ENCODE measurements around the gene RAB33A.

- TF ChIP-seq CTCF (conservative IDR thresholded peaks at IDR 0.05; ENCODE audit: low read depth, low read length), result no peak
- TF ChIP-seq CHD1 (IDR thresholded peaks at IDR 0.05; ENCODE audit: low read depth, low read length), result no peak
These were observed 41.6 kb downstream of the RAB33A start for GRCh38 chrX:130213376-130213775.

All from IMR-90 (cell line).